Smooth muscle cell (in vitro differentiated cells): ENCODE results near the gene EPHA7. TPM values are rescaled to one million over a fixed set of nuclear protein-coding genes. Genes with fewer than 3 reads are reported as not detected.

Experiments used
- DNase-seq: peaks from one replicate; lab custom pipeline; 2025; ENCODE audit not compliant: unreplicated experiment; lab: John Stamatoyannopoulos, UW
- H2AFZ ChIP-seq: fragments of 200-600 bp; sonication (generic); 2 replicates; pipeline ENCODE4 v1.6.0; 2016; ENCODE audit warnings: antibody characterized with exemption, low read depth, mild to moderate bottlenecking
- H3F3A ChIP-seq: fragments of 200-600 bp; sonication (generic); 2 replicates; pipeline ENCODE4 v1.6.0; 2017; ENCODE audit warnings: antibody characterized with exemption, low read depth
- H3K27ac ChIP-seq: fragments of 200-600 bp; sonication (generic); 2 replicates; pipeline ENCODE4 v1.5.1; 2016; ENCODE audit warnings: low read depth, mild to moderate bottlenecking
- H3K27me3 ChIP-seq: fragments of 200-600 bp; sonication (generic); 2 replicates; pipeline ENCODE4 v1.6.1; 2016; ENCODE audit warnings: low read depth, mild to moderate bottlenecking
- H3K36me3 ChIP-seq: fragments of 200-600 bp; sonication (generic); 2 replicates; pipeline ENCODE4 v1.5.1; 2016; ENCODE audit warnings: low read depth
- H3K4me1 ChIP-seq: fragments of 200-600 bp; sonication (generic); 2 replicates; pipeline ENCODE4 v1.5.1; 2016; ENCODE audit warnings: low read depth
- H3K4me2 ChIP-seq: fragments of 200-600 bp; sonication (generic); 2 replicates; pipeline ENCODE4 v1.6.0; 2016; ENCODE audit warnings: mild to moderate bottlenecking
- H3K4me3 ChIP-seq: fragments of 200-600 bp; sonication (generic); 2 replicates; pipeline ENCODE4 v1.5.1; 2016; ENCODE audit warnings: mild to moderate bottlenecking
- H3K79me2 ChIP-seq: fragments of 200-600 bp; sonication (generic); 2 replicates; pipeline ENCODE4 v1.6.0; 2016; ENCODE audit warnings: low read depth, mild to moderate bottlenecking
- H3K9ac ChIP-seq: fragments of 200-600 bp; sonication (generic); 2 replicates; pipeline ENCODE4 v1.6.0; 2016; ENCODE audit warnings: low read depth
- H3K9me3 ChIP-seq: fragments of 200-600 bp; sonication (generic); replicated peaks from 2 replicates; pipeline ENCODE4 v1.5.1; 2016; ENCODE audit warnings: low read depth
- H4K20me1 ChIP-seq: fragments of 200-600 bp; sonication (generic); 2 replicates; pipeline ENCODE4 v1.6.0; 2016; ENCODE audit warnings: low read depth
- WGBS: methylation state at CpG from one replicate; pipeline ENCODE4 v1.1.7; 2016; ENCODE audit warnings: low lambda C conversion rate; 5-methylcytosine and 5-hydroxymethylcytosine counted together
- polyA plus RNA-seq: library from polyadenylated mRNA; unstranded; fragments of >200 nt; fragmentation: Nextera tagmentation; extraction: Ambion mirVana; gene quantifications from 2 replicates; pipeline ENCODE4 v1.2.1, GENCODE V29; 2016
- total RNA-seq: library from RNA; depleted of rRNA; stranded (reverse); fragments of >200 nt; gene quantifications from 2 replicates; pipeline ENCODE4 v1.2.3, GENCODE V29; 2014
- TF ChIP-seq, protein P1 (sequence below): fragments of 200-600 bp; sonication (generic); IDR thresholded peaks from 2 replicates; pipeline ENCODE4 v1.5.1; 2017; ENCODE audit warnings: borderline replicate concordance, mild to moderate bottlenecking, antibody characterized with exemption; ENCODE audit not compliant: insufficient read depth, poor library complexity, severe bottlenecking

Gene EPHA7
- total and polyA plus RNA-seq, 2 experiments from 2014 or later: 2.0 to 6.2 TPM

DNA sequence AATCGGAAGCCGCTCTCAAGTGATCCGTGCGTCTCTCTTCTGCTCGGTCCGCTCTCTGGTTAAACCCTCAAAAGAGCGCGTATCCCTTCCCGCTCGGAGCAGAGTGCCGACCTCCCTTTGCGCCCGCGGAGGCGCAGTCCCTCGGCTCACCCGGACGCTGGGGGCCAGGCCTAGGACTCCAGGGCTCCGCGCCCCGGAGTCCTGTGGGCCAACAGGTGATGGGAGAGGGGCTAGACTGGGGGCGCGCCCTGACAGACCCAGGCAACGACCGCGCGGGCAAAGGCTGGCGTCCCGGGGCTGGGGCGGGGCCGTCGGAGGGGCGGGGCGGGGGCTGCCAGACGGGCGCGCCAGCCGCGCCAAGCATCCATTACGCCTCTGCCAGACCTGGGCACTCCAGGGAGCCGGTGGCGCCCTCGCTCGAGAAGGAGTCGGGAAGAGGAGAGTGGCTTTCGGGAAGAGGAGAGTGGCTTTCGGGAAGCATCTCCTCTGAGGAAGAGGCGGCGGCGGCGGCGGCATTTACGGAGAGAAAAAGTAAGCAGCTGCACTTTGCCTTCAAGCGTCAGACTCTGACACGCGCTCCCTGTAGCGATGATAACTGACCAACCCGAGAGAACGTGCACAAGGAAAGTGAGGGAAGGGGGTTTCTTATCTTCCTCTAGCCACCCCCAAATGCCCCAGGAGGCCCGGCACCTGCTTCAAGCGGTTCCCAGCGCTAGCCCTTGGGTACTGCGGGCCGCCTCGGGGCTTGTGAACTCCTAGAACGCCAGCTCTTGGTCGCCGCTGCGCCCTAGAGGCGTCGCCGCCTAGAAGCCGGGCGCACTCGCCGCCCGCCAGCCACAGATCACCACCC, 2.6 kb downstream of the EPHA7 start:
- peaks cover 5% of the 10 kb centered on the region for H3K4me1 ChIP-seq
- H3K4me3 ChIP-seq: peak overlapping the region; percentile 58
- no peaks in the 10 kb centered on the region for H4K20me1 ChIP-seq
- H3K9me3 ChIP-seq: no peaks in the 10 kb centered on the region
- peak; percentile 50 for DNase-seq
- H3K27ac ChIP-seq: no peak overlapping the region
- TF ChIP-seq, protein P1, sequence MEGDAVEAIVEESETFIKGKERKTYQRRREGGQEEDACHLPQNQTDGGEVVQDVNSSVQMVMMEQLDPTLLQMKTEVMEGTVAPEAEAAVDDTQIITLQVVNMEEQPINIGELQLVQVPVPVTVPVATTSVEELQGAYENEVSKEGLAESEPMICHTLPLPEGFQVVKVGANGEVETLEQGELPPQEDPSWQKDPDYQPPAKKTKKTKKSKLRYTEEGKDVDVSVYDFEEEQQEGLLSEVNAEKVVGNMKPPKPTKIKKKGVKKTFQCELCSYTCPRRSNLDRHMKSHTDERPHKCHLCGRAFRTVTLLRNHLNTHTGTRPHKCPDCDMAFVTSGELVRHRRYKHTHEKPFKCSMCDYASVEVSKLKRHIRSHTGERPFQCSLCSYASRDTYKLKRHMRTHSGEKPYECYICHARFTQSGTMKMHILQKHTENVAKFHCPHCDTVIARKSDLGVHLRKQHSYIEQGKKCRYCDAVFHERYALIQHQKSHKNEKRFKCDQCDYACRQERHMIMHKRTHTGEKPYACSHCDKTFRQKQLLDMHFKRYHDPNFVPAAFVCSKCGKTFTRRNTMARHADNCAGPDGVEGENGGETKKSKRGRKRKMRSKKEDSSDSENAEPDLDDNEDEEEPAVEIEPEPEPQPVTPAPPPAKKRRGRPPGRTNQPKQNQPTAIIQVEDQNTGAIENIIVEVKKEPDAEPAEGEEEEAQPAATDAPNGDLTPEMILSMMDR: no peak
- H2AFZ ChIP-seq: peak overlapping the region; percentile 88
- H3K36me3 ChIP-seq: no peaks in the 10 kb centered on the region
- WGBS: 1% methylated on average over 52 of the region's 77 CpGs
- no peaks in the 10 kb centered on the region for H3K27me3 ChIP-seq
- peaks cover 37% of the 10 kb centered on the region for H3K79me2 ChIP-seq
- H3K4me2 ChIP-seq: peak overlapping the region; percentile 90
- H3K9ac ChIP-seq: no peak overlapping the region
- H3F3A ChIP-seq: no peaks in the 10 kb centered on the region

DNA sequence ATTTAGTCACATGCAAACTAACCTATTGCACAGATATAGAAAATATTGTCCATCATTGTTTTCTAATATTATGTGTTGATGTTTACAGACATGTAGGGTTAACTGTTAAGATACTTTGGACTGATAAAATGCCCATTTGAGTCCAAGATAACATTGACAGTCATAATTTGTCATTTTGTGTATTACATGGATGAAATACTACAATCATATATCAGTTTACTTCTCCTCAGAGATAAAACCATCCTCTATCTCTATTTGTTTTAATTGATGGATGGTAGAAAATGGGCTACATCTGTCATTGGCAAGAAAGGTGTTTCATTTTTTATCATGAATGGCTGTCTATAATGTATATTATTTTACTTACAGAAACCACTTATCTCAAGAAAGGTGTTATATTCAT, 6.2 kb downstream of the EPHA7 start:
- H3K36me3 ChIP-seq: no peaks in the 10 kb centered on the region
- no peak overlapping the region for H3K4me2 ChIP-seq
- TF ChIP-seq, protein P1: no peak
- H3K9ac ChIP-seq: no peak overlapping the region
- H4K20me1 ChIP-seq: no peaks in the 10 kb centered on the region
- H3K27me3 ChIP-seq: no peaks in the 10 kb centered on the region
- H3K4me1 ChIP-seq: peaks cover 5% of the 10 kb centered on the region
- no peak for DNase-seq
- H2AFZ ChIP-seq: peak overlapping the region; percentile 37
- H3K79me2 ChIP-seq: peaks cover 45% of the 10 kb centered on the region
- no peaks in the 10 kb centered on the region for H3F3A ChIP-seq
- H3K4me3 ChIP-seq: no peak overlapping the region
- no peak overlapping the region for H3K27ac ChIP-seq
- H3K9me3 ChIP-seq: no peaks in the 10 kb centered on the region

DNA sequence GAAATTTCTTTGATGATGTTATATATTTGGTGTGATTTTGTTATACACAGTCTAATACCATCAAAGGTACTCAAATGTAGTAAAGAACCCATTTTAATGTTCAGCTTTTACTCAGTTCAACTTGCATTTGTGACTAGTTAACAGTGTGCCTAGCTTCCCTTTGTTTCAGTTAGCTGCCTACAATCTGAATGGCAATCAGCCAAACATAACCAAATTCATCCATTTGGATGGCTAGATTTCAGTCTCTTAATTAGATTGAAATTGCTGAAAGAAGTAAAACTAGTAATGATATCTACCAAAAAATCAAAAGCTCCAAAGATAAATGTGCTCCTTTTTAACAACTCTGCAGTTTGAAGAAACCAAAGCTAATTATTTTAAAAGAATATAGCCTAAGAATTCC, 6.9 kb downstream of the EPHA7 start:
- DNase-seq: no peak
- Histone ChIP-seq H3K4me1 (peaks cover 9% of the 10 kb centered on the region), H3K9ac (no peak overlapping the region), H3K4me3 (no peak overlapping the region), H3K27ac (no peak overlapping the region), H3K27me3 (no peaks in the 10 kb centered on the region), H3F3A (no peaks in the 10 kb centered on the region), H4K20me1 (no peaks in the 10 kb centered on the region), H3K79me2 (peaks cover 45% of the 10 kb centered on the region), H3K4me2 (no peak overlapping the region), H2AFZ (peak overlapping the region; percentile 15), H3K9me3 (no peaks in the 10 kb centered on the region), H3K36me3 (no peaks in the 10 kb centered on the region)
- TF ChIP-seq, protein P1: no peak

DNA sequence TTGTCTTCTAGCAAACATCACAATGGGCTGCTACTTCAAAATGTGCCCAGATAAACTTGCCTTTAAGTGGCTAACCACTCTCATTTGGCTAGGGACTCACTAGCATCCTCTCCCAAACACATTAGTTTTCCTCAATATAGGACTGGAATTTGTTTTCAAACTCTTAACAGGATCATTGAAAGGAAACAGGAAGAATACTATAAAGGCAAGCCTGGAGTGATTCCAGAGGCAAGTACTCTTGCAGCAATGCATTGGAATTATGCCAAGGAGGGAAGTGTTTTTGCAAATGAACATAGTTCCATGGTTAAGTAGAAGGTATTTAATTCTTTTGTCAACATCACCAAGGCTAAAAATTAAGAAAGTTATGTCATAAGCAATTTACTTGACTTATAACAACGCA, 12.2 kb downstream of the EPHA7 start:
- H3K9me3 ChIP-seq: no peaks in the 10 kb centered on the region
- peaks cover 10% of the 10 kb centered on the region for H3K4me1 ChIP-seq
- H3K27ac ChIP-seq: no peak overlapping the region
- no peaks in the 10 kb centered on the region for H3K27me3 ChIP-seq
- H3F3A ChIP-seq: no peaks in the 10 kb centered on the region
- no peak for DNase-seq
- TF ChIP-seq, protein P1: no peak
- 97% methylated on average over 1 of the region's 1 CpG for WGBS
- no peak overlapping the region for H3K9ac ChIP-seq
- H3K4me3 ChIP-seq: no peak overlapping the region
- peaks cover 20% of the 10 kb centered on the region for H3K79me2 ChIP-seq
- H4K20me1 ChIP-seq: no peaks in the 10 kb centered on the region
- peak overlapping the region; percentile 75 for H2AFZ ChIP-seq
- H3K36me3 ChIP-seq: no peaks in the 10 kb centered on the region
- peak overlapping the region; percentile 53 for H3K4me2 ChIP-seq
